Activated CD8-positive, alpha-beta memory T cell treated with anti-CD3 and anti-CD28 coated beads for 1 hour (primary cell): ENCODE measurements around the gene PLVAP.
"Not testable (repeated sequence)": the region's sequence is repeated elsewhere in the genome, so short reads cannot be mapped to it uniquely, and the experiment has no call there.

Experiments
- DNase-seq, 2 donors: peaks; one replicate each; pipeline ENCODE4 v3.0.0-alpha.2; 2020; ENCODE audit warnings: low read depth in 1 of 2; ENCODE audit errors: extremely low read depth in 1 of 2

The PLVAP gene

DNA sequence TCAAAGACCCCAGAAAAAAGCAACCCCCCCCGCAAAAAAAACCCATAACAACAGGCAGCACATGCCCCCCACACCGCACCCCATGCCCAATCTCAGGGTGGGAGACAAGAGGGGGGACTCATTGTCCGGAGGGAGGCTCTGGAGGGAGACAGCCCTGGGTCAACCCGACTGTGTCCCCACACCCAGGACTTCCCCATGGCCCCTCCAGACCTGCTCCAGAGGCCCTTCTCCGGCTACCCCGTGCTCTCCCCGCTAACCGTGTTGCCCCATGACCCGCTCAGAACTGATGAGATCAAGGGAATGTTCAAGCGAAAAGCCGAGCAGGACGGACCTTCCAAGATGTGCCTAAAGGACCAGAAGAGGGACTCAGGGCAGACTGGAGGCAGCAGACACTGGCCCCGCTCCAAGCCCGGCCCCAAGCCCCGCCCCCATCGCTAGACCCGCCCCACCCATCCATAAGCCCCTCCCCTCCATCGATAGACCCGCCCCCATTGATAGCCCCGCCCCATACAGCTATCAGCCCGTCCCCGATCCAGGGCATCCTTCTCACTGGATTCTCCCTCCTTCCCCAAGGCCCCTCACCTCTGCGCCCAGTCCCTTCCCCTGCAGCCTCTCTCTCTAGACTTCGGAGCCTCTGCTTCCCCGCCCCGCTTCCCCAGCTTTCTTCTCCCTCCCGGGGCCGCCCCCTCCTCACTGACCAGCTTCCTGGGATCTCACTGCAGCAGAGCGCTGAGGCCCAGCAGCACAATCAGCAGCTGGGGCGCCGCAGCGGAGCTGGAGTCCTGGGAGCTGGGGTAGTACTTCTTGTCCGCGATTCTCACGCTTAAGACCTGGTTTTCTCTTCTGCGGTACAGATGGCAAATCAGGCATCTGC is 26.1 kb upstream of the PLVAP start:
- DNase-seq, result peak in 1 of 2 donors; percentile 38

DNA sequence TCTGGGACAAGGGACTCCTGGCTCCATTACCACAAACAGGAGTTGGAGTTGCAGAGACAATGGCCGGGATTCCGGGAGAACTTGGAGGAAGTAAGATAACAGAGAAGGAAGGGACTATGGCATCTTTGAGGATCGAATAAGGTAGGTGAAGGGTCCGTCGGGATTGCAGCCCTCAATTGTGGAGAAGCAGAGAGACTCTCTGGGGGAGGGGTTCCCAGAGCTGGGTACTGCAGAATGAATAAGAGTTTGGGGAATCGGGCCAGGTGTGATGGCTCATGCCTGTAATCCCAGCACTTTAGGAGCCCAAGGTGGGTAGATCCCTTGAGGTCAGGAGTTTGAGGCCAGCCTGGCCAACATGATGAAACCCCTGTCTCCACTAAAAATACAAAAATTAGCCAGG is 24.5 kb upstream of the PLVAP start:
- DNase-seq, result no peak

DNA sequence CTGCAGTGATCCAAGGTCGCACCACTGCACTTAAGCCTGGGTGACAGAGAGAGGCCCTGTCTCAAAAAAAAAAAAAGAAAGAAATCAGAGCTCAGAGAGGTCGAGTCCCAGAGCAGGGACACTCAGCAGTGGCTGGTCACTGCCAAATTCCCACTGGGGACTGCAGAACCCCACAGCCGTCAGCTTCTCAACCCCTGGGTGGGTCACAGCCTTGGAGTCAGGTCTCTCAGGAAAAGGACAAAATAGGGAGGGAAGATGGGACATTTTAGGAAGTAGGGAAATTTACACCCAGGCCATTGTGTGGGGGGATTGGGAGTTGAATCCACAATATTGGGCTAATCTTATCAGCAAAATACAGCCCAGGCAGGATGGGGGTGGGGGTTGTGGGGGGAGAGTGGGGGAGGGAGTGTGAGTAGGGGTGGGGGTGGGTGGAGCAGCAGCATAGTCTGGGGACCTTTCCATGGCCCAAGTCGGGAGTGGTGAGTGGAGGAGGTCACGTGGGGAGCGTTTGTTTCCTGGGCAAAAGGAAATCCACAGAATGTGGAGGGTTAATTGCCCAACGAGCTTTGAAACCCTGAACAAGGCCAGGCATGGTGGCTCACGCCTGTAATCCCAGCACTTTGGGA is 21.9 kb upstream of the PLVAP start:
- no peak for DNase-seq

GRCh38 chr19:17394891-17395415 is 17.8 kb upstream of the PLVAP start:
- DNase-seq, result peak in 1 of 2 donors; percentile 55

GRCh38 chr19:17393914-17394313 is 16.8 kb upstream of the PLVAP start, which contains the start of gene CCDC194:
TSS of gene CCDC194 (minus strand) at chr19:17394196. CDS start at chr19:17394158, 38 bp downstream.
- DNase-seq, result no peak

DNA sequence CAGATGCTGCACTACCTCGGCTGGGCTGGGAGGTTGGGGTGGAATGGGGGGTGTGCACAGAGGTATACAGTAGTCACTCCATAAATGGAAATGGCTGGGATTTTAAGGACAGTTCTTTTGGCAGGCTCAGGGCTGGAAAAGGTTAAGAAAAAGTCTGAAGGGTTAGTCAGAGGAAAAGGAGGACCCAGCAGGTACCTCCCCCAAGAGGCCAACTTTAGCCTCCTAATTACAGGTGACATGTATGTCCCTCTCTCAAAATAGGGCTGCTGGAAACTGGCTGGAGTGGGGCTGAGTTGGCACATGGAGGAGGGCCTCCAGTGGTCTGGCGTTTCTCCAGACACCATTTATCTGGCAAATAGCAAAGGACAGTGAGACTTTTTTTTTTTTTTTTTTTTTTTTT is 15.9 kb upstream of the PLVAP start:
- no peak for DNase-seq

DNA sequence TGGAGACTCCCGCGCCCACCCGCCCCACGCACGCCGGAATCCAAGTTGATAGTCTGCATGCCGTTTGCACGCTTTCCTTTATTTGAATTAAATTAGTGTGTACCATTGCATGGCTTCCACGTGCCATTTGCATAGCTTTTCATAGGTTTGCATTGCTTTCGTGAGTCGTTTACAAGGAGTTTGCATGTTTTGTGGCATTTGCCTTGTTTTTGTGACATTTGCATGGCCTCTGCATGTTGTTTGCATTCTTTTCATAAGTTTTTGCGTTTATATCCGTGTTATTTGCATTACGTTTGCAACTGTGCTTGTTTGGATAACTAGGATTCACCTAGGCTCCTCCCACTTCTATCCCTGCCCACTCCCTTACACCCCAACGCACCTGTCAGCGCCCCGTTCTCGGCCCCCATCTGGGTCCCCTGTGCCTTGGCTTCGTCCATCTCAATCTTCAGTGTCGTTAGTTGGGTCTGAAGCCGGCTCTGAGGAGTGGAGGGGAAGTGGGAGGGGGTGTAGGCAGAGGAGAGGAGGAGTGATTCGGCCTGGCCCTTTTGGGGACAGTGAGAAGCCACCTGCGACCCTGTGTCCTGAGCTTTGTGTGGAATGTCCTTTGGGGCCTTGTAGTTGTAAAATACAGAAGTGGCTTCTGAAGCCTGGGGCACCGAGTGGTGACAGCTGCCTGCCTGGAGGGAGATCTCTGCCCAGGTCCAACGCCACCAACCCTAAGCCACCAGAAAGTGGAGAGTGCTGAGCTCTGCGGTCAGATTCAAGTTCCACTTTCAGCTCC is 14.4 kb upstream of the PLVAP start:
- DNase-seq, result no peak

GRCh38 chr19:17390665-17391370 is 13.7 kb upstream of the PLVAP start:
- DNase-seq, result peak; percentile 81 to 82

- no peak for DNase-seq
Observed at GRCh38 chr19:17389957-17390664, 13.0 kb upstream of the PLVAP start.

- DNase-seq, result no peak
Observed at GRCh38 chr19:17389288-17389687, 12.1 kb upstream of the PLVAP start.

DNA sequence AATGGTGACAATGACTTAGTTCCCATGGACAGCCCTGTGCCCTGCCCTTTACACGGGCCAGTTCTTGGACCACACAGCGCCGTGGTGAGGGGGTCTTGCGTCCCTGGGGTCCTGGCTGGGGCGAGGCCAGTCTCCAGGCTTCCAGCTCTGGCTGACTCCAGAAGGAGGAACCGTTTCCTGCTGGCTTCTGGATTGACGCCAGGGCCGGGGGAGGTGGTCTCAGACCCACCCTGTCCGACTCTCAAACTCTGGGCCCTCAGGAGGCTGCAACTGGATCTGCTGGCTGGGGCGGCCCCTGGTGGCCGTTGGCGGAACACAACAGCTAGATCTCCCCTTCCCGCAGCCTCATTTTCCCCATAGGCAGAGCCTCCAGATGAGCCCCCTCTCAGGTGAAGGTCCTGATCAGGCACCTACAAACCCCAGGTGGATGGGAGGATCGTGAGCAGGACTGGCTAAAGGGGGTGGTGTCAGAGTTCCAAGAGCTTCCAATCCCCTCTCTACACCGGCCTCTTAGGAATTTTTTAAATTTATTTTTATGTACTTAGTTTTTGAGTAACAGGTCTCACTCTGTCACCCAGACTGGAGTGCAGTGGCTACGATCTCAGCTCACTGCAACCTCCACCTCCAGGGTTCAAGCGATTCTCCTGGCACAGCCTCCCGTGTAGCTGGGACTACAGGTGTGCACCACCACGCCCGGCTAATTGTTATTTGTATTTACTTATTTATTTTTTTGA is 8.9 kb upstream of the PLVAP start:
- DNase-seq, result peak in 1 of 2 donors; percentile 54

- no peak for DNase-seq
Observed at GRCh38 chr19:17380426-17381138, 3.4 kb upstream of the PLVAP start.

- no peak for DNase-seq
Observed at GRCh38 chr19:17379221-17379631, 2.1 kb upstream of the PLVAP start.

- no peak for DNase-seq
Observed at GRCh38 chr19:17378271-17378670, 1.1 kb upstream of the PLVAP start.

DNA sequence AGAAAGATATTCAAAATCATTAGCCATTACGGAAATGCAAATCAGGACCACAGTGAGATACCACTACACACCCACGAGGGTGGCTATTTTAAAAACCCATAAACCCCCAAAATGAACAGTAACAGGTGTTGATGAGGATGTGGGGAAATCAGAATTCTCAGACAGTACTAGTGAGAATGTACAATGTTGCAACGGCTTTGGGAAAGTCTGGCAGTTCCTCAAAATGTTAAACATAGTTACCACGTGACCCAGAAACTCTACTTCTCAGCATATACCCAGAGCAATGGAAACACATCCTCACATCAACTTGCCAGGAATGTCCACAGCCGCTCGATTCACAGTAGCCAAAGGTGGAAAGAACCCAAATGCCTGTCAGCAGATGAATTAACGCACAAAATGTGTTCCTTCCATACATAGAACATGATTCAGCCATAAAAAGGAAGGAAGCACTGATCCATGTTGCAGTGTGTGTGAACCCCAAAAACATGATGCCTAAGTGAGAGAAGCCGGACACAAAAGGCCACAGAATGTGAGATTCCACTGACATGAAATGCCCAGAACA is 7.0 kb downstream of the PLVAP start:
- no peak for DNase-seq

DNA sequence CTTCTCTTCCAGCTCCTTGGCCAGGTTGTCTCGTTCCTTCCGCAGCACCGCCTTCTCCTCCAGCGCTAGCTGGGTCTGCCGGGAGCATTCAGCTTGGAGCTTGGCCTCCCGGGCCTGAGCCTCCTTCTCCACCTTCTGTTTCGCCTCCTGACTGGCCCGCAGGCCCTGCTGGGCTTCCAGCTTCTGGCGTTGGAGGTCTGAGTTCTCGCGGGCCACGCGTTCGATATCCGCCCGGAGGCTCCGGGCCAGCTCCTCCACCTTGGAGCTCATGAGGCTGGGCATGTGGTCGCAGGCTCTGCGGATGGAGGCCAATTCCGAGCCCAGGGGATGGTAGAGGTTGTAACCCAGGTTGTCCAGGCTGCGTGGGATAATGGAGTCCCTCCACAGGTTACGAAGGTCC is 11.8 kb downstream of the PLVAP start:
- no peak for DNase-seq

DNA sequence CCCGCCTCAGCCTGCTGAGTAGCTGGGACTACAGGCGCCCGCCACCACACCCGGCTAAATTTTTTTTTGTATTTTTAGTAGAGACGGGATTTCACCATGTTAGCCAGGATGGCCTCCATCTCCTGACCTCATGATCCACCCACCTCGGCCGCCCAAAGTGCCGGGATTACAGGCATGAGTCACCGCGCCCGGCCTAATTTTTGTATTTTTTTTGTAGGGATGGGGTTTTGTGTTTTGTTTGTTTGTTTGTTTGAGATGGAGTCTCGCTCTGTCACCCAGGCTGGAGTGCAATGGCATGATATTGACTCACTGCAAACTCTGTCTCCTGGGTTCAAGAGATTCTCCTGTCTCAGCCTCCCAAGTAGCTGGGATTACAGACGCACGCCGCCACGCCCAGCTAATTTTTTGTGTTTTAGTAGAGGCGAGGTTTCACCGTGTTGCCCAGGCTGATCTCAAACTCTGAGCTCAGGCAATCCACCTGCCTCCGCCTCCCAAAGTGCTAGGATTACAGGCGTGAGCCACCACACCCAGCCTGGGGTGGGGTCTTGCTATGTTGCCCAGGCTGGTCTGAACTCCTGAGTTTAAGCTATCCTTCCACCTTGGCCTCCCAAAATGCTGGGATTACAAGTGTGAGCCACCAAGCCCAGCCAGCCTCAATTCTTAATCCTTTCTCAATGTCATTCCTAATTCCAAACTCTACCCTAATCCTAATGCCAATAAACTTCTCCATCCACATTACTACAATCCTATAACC is 13.1 kb downstream of the PLVAP start:
- not testable (repeated sequence) for DNase-seq
